Measurements from ENCODE around the gene FAM43A.

DNA sequence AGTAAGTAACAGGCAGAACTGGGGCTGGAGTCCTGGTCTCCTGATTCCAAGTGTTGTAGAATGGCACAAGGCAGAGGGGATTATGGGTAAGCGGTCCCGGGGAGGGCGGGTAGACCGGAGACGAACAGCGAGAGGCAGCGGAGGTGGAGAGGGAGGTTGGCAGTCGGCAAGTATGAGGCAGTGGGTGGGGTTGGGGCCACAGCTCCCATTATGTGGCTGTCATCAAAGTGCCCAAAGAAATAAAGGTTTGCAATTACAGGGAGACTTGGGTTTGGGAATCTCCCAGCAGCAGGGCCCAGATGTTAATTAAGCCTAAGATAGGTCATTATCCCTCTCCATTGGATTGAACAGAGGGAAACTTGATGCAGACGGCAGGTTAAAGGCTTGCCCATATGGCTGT, 16.9 kb downstream of the FAM43A start:
- no peak for TF ChIP-seq POLR2A (IDR thresholded peaks at IDR 0.05; ENCODE audit: low read depth, low read length)
- no peak for TF ChIP-seq CTCF (conservative IDR thresholded peaks at IDR 0.05; ENCODE audit: low read depth, low read length)
- TF ChIP-seq FOS (IDR thresholded peaks at IDR 0.05; ENCODE audit: low read depth, low read length), result no peak
- no peak for TF ChIP-seq BHLHE40 (IDR thresholded peaks at IDR 0.05; ENCODE audit: low read depth, low read length)
- no peak for TF ChIP-seq CHD1 (IDR thresholded peaks at IDR 0.05; ENCODE audit: low read depth, low read length)
- no peak for TF ChIP-seq MAFK (IDR thresholded peaks at IDR 0.05; ENCODE audit: low read depth, low read length)
- no peak for TF ChIP-seq RAD21 (IDR thresholded peaks at IDR 0.05; ENCODE audit: low read length)
- no peak for TF ChIP-seq CEBPB (IDR thresholded peaks at IDR 0.05; ENCODE audit: low read depth, low read length)
- no peak for TF ChIP-seq USF2 (IDR thresholded peaks at IDR 0.05; ENCODE audit: low read depth, low read length)
- TF ChIP-seq RFX5 (IDR thresholded peaks at IDR 0.05; ENCODE audit: low read depth, low read length), result no peak

All from IMR-90 (cell line).